GM19372 (cell line): Measurements from ENCODE around the gene SZT2.
"Not testable (repeated sequence)": the region's sequence is repeated elsewhere in the genome, so short reads cannot be mapped to it uniquely, and the experiment has no call there.

Source experiments
- ATAC-seq: cut with Tn5 transposase; IDR thresholded peaks from one replicate; pipeline ENCODE4 v1.9.1; 2021; ENCODE audit warnings: mild to moderate bottlenecking, low read depth, moderate library complexity; ENCODE audit not compliant: unreplicated experiment

SZT2 gene

DNA sequence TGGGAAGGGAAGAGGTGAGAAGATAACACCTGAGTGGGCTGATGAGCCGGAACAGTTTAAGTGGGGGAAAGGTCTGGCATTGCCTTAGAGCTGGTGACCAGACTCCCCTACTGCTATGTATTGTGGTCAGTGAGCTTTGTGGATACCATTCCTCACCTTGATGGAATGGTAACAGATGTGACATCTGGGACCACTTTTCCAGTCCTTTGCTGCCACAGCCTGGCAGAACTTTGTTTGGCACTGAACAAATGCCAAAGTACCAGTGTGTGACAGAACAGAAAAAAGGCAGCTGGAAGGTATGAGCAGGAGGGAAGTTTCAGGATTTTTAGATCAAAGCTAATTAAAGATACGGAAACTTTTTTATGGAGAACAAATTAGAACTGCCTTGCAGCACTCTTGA lies 6.2 kb upstream of the SZT2 start:
- no peak for ATAC-seq

DNA sequence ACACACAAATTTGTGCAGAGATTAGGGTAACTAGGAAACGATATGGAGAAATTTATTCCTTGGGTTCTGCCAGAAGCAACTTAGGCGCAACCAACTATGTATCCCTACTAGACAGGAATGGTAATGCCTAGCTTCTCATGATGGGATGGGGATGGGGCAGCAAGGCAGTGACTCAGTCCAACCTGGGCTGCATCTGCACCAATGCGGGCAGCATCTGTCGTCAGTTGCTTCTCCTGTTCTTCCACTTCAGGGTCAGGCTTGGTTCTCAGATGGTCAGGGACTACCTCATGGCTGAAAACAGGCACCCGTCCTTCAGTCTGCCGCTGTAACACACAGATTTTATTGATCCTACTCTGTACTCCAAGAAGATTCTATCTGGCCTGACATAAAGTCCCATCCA lies 3.0 kb upstream of the SZT2 start:
- ATAC-seq = no peak

DNA sequence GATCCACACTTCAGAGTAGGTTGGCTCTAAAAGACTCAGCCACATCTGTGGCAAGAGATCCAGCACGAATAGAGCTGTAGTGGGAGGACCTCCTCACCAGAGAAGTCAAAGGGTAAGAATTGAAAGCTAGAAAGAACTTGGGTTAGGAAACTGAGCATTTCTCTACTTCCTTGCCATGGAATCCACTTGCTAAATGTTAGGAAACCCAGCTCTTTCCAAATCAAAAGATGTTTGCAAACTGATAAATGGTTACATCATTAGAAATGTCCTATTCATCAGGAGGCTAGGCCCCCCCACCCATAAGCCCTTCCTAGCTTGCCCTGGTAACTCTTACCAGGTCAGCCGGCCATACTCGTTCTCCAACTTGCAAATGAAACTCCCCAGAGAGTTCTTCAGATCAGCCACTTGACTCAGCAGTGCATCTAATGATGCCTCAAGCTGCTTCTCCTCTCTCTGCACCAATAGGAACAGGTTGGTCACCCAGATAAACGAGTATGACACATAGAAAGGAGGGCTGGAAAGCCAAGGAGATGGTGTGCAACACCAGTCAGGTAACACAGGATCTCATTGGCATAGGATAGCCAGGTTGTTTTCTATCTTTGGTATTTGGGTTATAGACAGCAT lies 1.6 kb upstream of the SZT2 start:
- no peak for ATAC-seq

DNA sequence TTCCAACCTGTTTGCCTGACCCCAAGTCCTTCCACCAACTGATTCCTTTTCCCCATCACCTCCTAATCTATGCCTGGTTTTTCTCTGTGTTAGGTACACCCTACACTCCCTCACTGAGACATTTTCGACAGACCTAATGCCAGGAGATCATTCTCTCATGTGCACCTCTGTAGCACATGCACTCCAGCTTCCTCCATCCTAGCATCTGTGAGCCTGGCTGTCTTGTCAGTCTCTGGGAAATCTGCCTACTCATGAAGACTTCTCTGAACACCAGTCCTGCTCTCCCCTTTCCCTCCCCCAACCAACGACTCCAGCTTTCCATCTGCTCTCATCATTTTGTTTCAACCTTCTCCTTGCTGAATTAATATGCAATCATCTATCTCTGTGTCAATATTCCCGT lies 1.1 kb upstream of the SZT2 start:
- no peak for ATAC-seq

DNA sequence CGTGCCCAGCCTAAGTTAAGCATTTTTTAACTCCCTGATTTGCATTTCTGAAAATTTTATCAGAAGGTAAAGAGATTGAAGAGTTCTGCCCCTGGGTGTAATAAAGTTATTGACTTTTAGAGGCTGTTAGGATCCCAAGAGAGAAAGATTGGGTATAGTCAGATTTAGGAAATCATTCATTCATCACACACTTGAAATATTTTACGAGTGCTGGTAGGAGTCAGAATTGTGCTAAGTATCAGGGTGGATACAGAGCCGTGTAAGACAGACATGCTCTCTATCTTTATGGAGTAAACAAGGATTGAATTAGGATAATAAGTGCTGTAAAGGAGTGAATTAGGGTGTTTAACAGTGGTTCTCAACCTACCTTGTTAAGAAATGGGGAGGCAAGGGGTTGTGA lies 3.0 kb downstream of the SZT2 start:
- no peak for ATAC-seq

DNA sequence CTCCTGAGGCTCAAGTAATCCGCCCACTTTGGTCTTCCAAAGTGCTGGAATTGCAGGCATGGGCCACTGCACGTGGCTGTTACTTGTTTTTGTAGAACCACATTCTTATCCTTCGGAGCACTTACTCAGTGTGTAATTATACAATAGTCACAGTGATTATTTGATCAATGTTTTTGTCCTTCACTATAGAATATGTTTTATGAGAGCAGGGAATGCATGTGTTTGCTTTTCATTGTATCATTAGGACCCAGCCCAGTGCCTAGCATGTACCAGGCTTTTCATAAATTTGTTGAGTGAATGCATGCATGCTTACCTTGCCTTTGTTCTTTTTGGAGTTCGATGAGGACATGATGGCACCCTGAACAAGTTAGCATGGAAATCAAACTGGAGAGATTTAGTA lies 5.8 kb downstream of the SZT2 start:
- no peak for ATAC-seq

DNA sequence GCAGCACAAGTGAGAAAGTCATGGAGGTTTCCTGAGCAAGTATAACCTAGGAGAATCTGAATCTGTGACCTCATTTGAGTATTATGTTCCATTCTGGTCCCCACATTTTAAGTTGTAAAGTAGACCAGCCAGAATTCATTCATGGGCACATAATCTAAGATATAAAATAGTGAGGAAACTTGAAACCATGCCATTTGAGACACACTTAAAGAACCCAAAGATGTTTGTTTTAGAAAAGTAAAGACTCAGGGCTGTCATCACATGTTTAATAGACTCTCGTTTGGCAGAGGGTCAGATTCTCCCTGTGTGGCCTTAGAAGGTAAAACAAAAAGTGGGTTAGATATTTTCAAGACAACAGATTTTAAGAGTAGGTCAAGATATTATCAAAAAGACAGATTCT lies 6.4 kb downstream of the SZT2 start:
- no peak for ATAC-seq

DNA sequence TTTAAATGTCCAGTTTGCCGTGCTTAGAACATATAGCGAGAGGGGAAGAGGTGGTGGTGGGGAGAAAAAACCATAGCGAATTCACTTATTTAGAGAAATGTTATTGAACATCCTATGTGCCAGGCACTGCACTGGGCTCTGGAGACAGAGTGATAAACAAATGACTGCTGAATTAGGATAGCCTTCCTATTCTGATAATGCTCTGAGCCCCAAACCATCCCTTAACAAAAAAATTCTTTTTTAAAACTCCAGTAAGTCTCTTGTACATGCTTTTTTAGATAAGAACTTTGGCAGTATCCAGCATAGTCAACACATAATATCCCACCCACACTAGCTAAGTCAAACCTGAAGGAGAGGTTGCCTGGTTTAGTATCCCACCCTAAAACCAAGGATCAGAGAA lies 8.5 kb downstream of the SZT2 start:
- ATAC-seq = no peak

DNA sequence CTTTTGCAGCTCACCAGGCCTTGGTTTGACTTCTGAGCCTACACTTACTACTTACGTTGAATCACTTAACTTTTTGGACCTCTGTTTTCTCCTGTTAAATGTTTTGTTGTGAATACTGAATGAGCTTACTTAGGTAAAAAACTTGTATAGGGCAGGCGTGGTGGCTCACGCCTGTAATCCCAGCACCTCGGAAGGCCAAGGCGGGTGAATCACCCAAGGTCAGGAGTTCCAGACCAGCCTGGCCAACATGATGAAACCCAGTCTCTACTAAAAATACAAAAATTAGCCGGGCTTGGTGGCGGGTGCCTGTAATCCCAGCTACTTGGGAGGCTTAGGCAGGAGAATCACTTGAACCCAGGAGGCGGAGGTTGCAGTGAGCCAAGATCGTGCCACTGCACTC lies 10.7 kb downstream of the SZT2 start:
- ATAC-seq = not testable (repeated sequence)

DNA sequence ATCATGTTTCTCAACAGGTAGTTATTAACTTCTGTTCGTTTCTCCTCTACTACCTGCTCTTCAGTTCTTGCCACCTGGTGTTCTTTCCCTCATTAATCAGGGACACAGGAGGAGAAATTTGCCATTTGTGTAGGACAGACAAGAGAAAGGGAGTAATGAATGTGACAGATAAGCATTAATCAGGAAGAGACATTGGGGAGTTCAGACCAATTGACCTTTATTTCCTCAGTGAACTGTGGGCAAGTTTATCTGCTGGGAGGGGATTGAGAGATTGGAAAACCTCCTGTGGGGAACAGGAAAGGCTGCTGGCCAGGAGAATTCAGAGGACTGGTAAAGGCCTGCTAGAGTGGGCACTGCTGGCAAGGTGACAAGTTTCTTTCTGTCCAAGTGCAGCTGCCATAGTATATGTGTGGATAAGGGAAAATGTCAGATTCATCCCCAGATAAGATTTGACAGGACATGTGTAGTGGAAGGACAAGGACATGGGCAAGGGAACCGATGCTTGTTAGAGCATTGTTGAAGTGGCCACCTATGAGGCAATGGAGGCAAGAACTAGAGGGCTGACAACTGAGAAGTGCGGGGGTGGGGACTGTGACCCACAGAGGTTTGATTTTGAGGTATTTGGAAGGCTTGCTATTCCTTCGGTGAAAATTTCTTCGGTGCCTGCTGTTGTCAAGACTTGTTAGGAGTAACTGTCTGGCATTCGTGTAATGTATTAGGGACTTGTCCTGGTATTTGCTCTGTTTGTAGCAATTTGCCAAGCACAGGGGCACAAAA lies 12.6 kb downstream of the SZT2 start:
- ATAC-seq = no peak

DNA sequence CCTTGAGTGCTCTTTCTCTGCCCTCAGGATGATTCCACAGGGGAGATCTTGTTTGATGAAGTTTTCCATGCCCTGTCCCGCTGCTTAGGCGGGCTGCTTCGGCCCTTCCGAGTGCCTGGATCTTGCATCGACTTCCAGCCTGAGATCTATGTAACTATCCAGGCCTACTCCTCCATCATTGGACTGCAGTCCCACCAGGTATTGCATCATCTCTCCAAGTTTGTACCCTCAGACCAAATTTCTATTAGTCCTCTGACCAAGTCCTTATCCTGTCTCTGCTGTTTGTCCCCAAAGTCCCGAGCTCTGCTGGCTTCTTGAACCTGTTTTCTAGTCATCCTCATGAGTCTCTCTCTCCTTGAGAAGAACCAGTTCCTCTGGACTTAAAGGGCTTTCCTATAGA lies 14.7 kb downstream of the SZT2 start:
- ATAC-seq = no peak

DNA sequence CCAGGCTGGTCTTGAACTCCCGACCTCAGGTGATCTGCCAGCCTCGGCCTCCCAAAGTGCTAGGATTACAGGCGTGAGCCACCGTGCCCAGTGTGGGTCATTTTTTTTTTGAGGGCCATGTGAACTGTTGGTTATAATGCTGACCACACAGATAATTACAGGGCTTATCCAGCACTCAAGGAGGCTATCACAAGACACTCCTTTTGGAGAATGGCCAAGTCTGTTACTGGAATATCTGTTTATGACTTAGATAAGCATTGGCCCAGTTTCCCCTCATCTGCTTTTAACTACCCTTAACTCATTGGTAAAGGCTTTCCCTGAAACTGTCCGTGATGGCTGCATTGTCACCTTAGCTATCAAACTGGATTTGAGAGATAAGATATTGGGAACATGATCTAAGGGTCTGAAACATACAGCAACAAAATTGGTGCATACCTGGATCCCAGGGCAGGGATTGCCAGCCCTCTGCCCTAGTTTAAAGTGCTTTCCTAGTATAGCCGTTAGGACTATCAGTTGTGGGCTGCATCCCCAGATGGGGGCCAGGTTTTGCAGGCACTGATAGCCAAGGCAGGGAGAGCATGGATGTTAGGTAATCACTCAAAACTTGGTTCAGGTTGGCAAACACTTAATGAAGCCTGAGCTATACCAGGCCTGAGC lies 15.6 kb downstream of the SZT2 start:
- ATAC-seq = no peak

DNA sequence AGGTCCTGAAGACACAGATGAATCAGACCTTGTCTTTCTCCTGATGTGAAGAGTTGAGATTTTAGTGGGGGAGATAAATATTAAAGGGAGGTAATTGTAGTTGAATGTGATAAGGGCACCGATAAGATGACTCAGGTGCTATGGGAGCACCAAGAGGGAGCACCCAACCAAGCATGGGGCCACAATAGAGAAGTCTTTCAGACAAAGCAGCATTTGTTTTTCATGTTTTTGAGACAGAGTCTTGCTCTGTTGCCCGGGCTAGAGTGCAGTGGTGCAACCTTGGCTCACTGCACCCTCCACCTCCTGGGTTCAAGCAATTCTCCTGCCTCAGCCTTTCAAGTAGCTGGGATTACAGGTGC lies 16.2 kb downstream of the SZT2 start:
- ATAC-seq = no peak

DNA sequence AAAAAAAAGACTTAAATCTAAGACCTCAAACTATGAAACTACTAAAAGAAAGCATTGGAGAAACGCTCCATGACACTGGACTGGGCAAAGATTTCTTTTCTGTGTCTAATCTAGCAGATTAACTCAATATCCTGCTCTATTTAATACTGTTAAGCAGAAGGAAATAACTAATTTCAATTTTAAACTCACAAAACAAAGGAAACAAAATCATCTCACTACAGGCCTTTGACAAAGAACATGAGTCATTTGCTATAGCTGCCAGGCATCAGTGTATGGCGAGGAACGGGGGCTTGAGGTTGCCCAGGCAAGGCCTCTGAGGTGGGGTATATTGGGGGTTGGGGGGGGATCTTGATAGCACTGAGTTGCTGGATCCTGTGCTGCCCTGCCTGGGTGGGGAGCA lies 20.9 kb downstream of the SZT2 start:
- ATAC-seq = no peak

DNA sequence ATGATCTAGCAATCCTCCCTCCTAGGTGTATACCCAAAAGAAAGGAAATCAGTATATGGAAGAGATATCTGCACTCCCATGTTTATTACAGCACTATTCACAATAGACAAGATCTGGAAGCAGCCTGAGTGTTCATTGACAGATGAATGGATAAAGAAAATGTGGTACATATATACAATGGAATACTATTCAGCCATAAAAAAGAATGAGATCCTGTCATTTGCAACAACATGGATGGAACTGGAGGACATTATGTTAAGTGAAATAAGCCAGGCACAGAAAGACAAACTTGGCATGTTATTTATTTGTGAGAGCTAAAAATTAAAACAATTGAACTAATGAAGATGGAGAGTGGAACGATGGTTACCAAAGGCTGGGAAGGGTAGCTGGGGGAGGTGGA lies 23.7 kb downstream of the SZT2 start:
- ATAC-seq = not testable (repeated sequence)

DNA sequence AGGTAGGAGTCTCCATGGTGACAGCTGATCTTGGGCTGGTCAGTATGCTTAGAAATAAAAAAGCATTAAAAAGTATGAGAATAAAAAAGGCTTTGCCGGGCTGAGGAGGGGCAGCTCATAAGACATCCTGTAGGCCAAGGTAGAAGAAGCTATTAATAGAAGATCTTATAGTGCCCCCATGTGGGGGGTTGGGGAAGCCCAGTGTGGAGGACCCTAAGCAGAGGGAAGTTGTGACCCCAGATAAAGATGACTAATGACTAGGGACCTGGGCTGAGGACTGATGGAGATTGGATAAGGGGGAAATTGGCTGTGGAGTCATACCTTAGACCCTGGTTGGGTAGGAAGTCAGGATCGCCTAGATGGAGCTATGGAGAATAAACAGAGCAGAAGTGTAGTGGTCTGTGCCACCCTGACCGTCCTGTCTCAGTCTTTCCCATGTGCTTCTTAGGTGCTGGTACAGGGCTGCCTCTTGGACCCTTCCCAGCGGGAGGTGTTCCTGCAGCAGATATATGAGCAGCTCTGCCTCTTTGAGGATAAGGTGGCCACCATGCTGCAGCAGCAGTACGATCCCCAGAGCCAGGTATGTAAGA lies 25.0 kb downstream of the SZT2 start:
- ATAC-seq = no peak

DNA sequence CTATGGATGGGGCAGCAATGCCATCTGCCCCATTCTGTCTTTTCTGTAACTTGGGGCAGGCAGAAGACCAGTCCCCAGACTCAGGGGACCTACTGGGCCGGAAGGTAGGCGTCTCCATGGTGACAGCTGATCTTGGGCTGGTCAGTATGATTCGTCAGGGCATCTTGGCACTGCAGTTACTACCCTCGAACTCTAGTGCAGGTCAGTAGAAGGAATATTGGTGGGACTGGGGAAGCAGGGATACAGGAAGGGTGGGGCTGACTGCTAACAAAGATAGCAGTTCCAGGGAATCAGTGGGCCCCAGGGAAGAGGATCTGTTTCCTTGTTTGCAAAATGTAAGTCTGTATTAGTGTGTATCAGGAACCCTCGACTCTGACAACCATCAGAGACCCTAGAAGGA lies 26.2 kb downstream of the SZT2 start:
- ATAC-seq = no peak

DNA sequence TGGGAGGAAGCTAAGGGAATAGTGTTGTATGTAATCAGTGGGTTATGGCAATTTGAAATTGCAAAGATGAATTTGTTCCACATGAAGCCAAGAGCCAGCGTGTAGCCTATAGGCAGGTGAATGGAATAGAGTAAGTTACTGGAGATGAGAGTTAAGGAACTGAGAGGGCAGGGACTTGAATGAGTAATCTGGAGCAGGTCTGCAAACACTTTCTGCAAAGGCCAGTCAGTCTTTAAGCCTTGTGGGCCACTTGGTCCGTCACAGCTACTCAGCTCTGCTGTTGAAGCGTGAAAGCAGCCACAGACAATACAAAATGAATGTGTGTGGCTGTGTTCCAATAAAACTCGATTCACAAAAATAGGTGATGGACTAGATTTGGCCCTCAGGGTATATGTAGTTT lies 29.2 kb downstream of the SZT2 start:
- ATAC-seq = no peak

DNA sequence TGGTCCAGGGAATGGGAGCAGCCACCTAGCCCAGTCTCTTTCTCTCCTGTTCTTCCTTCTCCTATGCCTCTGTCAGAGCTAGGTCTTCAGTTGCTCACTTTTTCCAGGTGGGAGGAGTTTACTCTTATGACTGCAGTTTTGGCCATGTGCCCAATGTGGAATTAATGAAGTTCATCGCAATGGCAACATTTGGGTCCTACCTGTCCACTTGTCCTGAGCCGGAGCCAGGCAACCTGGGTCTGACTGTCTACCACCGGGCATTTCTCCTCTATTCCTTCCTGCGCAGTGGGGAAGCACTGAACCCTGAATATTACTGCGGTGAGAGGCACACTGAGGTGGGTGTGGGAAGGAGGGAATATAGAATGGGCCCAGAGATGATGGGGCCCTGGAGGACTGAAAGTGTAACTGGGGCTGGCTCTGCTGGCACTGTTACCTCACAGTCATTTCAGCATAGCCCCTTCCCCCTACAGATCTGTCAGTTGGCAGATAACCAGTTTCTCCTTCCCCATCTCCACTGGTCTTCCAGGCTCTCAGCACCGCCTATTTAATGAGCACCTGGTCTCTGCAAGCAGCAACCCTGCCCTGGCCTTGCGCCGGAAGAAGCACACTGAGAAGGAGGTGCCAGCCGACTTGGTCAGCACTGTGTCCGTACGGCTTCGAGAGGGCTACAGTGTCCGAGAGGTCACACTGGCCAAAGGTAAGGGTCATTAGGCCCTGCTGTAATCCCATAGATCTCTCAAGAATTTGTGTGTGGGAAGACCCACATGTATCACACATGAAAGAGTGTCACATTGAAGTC lies 30.1 kb downstream of the SZT2 start:
- no peak for ATAC-seq

DNA sequence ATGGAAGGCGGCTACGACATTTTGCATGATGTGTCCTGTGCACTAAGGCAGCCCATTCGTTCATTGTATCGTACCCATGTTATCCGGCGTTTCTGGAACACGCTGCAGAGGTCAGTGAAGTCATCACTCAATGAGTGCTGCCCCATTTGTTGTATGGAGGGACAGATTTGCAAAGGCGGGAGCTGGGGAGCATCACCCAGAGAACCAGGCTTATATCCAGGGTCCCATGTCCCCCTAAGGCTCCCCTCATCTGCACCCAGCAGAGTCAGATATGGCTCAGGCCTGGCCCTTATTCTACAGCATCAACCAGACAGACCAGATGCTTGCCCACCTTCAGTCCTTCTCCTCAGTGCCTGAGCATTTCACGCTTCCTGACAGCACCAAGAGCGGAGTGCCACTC lies 31.2 kb downstream of the SZT2 start:
- no peak for ATAC-seq

DNA sequence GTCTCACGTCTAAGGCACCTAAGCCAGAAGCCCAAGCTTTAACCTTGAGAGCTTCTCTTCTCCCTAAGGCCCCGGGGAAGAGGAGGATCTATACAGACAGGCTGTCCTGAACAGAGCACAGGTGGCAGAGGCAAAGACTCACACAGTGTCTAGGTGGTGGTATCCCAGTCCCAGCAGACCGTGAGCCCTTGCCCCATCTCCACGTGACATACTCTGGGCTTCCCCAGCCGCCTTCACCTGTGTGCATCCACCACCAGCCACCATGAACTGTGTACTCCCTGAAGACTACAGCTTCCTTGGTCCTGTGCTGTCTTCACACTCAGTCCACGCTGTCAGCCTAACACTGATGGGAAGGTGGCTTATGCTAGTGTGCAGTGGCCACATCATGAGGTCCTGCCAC lies 31.7 kb downstream of the SZT2 start:
- ATAC-seq = no peak
